ENCODE measurements around the gene CPHXL.

The CPHXL gene

GRCh38 chr16:75701361-75701760, 24.9 kb downstream of the CPHXL start, which contains the start of gene DUXB:
TSS of gene DUXB (minus strand) at chr16:75701461. CDS start at chr16:75701418, 43 bp downstream.
- no peak for DNase-seq (ENCODE audit: low read depth)

- no peak for DNase-seq (ENCODE audit: low read depth)
These were observed 28.7 kb downstream of the CPHXL start for GRCh38 chr16:75697571-75697970.

- DNase-seq (ENCODE audit: low read depth) = no peak
These were observed 30.6 kb downstream of the CPHXL start for GRCh38 chr16:75695708-75696107.

GRCh38 chr16:75687361-75687760, 38.9 kb downstream of the CPHXL start:
- no peak for DNase-seq (ENCODE audit: low read depth)

- no peak for DNase-seq (ENCODE audit: low read depth)
These were observed 44.0 kb downstream of the CPHXL start for GRCh38 chr16:75682308-75682707.

GRCh38 chr16:75679366-75679765, 46.9 kb downstream of the CPHXL start:
- DNase-seq (ENCODE audit: low read depth) = no peak

GRCh38 chr16:75676909-75677308, 49.4 kb downstream of the CPHXL start, which contains the start of gene CPHXL2:
TSS of gene CPHXL2 (minus strand) at chr16:75677009. CDS start at chr16:75676999, 10 bp downstream.
- no peak for DNase-seq (ENCODE audit: low read depth)

GRCh38 chr16:75667503-75667902, 58.8 kb downstream of the CPHXL start:
- no peak for DNase-seq (ENCODE audit: low read depth)
